Measurements from ENCODE around the gene NTRK1.

The NTRK1 gene

GRCh38 chr1:156894711-156895454 lies 34.2 kb downstream of the NTRK1 start:
- in situ Hi-C loops (cut with MboI; ENCODE audit: low sequenced_read_pairs), result no loop called here

GRCh38 chr1:156895455-156895812 lies 34.8 kb downstream of the NTRK1 start:
- in situ Hi-C loops (cut with MboI; ENCODE audit: low sequenced_read_pairs), result no loop called here

GRCh38 chr1:156895927-156896326 lies 35.3 kb downstream of the NTRK1 start:
- in situ Hi-C loops (cut with MboI; ENCODE audit: low sequenced_read_pairs), result no loop called here

- in situ Hi-C loops (cut with MboI; ENCODE audit: low sequenced_read_pairs), result no loop called here
These were observed 35.9 kb downstream of the NTRK1 start for GRCh38 chr1:156896490-156897033.

- in situ Hi-C loops (cut with MboI; ENCODE audit: low sequenced_read_pairs), result no loop called here
These were observed 36.6 kb downstream of the NTRK1 start for GRCh38 chr1:156897078-156897825.

- in situ Hi-C loops (cut with MboI; ENCODE audit: low sequenced_read_pairs), result no loop called here
These were observed 37.5 kb downstream of the NTRK1 start for GRCh38 chr1:156898161-156898566.

GRCh38 chr1:156898971-156899664 lies 38.5 kb downstream of the NTRK1 start:
- in situ Hi-C loops (cut with MboI; ENCODE audit: low sequenced_read_pairs), result no loop called here

- in situ Hi-C loops (cut with MboI; ENCODE audit: low sequenced_read_pairs), result no loop called here
These were observed 39.5 kb downstream of the NTRK1 start for GRCh38 chr1:156899956-156900718.

GRCh38 chr1:156900896-156901589 lies 40.4 kb downstream of the NTRK1 start:
- in situ Hi-C loops (cut with MboI; ENCODE audit: low sequenced_read_pairs), result no loop called here

GRCh38 chr1:156901590-156901900 lies 40.9 kb downstream of the NTRK1 start:
- in situ Hi-C loops (cut with MboI; ENCODE audit: low sequenced_read_pairs), result no loop called here

- in situ Hi-C loops (cut with MboI; ENCODE audit: low sequenced_read_pairs), result no loop called here
These were observed 41.6 kb downstream of the NTRK1 start for GRCh38 chr1:156901966-156902915.

- in situ Hi-C loops (cut with MboI; ENCODE audit: low sequenced_read_pairs), result no loop called here
These were observed 42.8 kb downstream of the NTRK1 start for GRCh38 chr1:156903328-156904091.

- in situ Hi-C loops (cut with MboI; ENCODE audit: low sequenced_read_pairs), result no loop called here
These were observed 43.7 kb downstream of the NTRK1 start for GRCh38 chr1:156904187-156904959.

- in situ Hi-C loops (cut with MboI; ENCODE audit: low sequenced_read_pairs), result no loop called here
These were observed 44.5 kb downstream of the NTRK1 start for GRCh38 chr1:156905176-156905575.

GRCh38 chr1:156905651-156906050 lies 45.0 kb downstream of the NTRK1 start:
- in situ Hi-C loops (cut with MboI; ENCODE audit: low sequenced_read_pairs), result no loop called here

GRCh38 chr1:156906206-156906906 lies 45.7 kb downstream of the NTRK1 start:
- in situ Hi-C loops (cut with MboI; ENCODE audit: low sequenced_read_pairs), result no loop called here

GRCh38 chr1:156908541-156908940 lies 47.9 kb downstream of the NTRK1 start:
- in situ Hi-C loops (cut with MboI; ENCODE audit: low sequenced_read_pairs), result no loop called here
